NCI-H1105 treated with DMSO at 0.1 percent for 48 hours (cell line): ENCODE results near the gene HASPIN.
A peak's percentile ranks its signal among the peaks of the same experiment; 100 is the strongest.

Source experiments
- DNase-seq: peaks from one replicate; lab custom pipeline; 2025; lab: John Stamatoyannopoulos, UW

The HASPIN gene

DNA sequence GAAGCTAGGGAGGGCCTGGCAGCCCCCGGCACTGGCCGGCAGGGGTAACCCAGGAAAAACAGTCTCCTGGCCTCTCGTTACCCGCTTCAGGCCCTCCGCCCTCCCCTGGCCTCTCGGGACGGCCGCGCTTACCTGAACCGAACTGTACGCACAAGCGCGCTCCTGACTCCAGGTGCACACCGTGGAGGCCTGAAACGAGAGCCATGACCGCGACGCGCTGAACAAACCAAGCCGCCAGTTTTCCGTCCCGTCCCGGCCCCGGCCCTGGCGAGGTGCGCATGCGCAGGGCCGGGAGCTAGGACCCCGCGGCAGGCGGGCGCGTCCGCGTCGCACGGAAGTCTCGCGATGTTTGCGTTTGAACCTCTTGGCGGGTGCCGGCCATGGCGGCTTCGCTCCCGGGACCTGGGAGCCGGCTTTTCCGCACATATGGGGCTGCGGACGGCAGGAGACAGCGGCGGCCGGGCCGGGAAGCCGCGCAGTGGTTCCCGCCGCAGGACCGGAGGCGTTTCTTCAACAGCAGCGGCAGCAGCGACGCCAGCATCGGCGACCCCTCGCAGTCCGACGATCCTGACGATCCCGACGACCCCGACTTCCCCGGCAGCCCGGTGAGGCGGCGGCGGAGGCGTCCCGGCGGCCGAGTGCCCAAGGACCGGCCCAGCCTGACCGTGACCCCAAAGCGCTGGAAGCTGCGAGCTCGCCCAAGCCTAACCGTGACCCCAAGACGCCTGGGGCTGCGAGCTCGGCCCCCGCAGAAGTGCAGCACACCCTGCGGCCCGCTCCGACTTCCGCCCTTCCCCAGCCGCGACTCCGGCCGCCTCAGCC is at the start of gene HASPIN:
TSS of gene HASPIN (plus strand) at position 348 of the 822 bp plus-strand sequence. CDS start at position 381, 33 bp downstream.
- DNase-seq: peak; percentile 54

DNA sequence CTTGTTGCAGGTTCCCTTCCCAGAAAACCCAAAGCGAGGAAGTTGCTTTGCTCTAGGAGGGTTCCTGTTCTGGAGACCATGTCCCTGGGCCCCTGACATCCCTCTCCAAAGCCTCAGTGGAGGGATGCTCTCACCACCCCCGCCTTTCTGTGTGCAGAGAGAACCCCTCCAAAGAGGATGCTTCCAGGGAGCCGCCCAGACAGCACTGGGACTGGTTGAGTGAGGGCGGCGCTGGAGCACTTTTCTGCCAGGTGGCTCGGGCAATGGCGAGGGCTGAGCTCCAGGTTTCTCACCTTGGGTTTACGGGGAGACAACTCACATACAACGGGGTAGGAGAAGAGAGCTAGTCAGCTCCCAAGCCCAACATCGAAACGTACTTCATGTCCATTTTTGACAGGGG is 47.8 kb upstream of the HASPIN start:
- DNase-seq: no peak

DNA sequence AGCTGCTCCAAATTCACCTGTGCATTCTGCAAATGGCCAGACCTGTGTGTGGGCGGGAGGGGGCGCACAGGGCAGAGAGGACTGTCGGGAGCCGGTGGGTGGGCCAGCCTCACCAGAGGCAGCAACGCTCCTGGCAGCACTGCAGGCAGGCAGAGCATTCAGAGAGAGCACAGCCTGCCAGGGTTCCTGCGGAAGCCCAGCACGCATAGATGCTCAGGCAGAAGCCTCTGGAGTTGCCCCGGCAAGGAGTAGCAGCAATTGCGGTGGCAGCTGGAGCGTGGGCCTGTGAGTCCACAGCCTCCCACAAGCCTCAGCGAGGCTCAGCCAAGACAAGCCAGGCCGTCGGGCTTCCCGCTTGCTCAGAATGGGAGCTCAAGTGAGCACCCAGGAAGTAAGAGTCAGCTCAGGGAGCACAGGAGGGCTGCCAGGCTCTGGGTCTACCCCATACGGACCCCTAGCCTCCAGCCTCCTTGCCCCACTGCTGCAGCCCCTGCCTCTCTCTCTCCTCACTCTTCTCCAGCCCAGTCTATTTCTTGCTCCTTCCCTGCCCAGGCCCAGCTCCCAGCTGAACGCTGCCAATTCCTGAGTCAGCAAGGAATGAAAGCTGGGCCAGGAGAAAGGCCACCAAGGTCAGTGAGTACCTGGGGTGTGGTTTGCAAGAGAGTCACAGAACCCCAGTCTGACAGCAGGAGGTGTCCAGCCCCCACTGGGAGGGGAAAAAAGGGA is 45.4 kb upstream of the HASPIN start:
- DNase-seq: no peak

DNA sequence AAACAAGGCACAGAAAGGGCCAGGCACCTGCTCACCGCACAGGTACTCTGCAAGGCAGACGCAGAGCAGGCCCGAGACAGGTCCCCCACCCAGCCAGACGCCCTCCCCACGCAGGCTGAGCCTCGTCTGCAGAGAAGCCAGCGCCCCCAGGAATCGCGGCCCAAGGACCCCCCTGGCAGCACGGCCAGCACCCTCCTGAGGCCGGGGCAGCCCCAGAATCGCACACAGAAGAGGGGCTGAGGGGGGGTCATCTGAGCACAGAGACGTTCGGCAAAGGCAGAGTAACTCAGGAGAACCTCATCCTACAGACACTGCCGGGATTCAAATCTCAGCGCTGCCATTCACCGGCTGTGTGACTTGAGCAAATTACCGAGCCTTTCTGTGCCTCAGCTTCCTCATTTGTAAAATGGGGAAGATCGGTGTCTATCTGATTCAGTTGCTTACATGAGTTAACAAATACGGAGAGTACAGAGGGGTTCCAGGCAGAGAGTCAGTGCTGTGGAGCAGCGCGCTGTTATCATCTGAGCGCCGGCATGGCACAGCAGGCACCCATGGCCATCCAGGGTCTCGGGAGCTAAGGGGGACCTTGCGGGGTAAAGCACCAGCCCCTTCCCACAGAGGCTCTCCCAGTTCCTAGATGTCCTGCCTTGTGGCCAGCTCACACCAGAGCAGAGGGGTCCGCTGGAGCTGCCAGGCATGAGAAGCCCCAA is 44.7 kb upstream of the HASPIN start:
- no peak for DNase-seq

DNA sequence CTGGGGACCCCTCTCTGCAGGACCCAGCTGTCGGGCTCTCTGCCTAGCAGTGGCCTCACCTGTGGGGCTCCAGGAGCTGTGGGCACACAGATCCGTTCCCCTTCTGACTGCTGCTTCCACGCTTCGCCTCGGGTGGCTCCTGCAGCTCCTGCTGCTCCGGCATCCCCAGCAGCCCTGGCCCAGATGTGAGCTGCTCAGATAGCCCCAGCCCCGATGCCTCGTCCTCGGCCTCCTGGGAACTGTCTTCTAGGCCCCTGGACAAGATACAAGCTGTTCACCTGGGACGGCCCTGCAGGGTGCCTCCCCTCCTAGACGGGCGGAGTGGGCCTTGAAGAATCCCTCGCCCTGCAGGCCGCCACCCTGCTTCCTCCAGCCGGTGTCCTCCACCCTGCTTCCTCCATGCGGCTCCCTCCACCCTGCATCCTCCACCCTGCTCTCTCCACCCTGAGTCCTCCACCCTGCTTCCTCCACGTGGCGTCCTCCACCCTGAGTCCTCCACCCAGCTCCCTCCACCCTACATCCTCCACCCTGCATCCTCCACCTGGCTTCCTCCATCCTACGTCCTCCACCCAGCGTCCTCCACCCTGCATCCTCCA is 44.1 kb upstream of the HASPIN start:
- DNase-seq: no peak

DNA sequence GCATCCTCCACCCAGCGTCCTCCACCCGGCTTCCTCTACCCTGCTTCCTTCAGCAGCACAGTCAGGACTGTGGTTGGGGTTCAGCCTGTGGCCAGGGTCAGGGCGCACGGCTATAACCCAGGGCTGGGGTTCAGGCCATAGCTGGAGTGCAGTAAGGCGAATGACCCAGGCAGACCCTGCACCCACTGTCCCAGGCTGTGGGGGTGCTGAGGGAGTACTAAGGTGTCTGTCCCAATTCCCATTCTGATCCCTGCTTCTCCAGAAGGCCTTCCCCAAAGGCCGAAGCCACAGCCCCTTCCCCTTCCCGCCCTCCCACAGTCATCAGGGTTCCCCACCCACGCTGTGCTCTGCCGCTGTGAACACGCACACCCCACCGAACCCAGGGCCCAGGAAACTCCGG is 42.6 kb upstream of the HASPIN start:
- no peak for DNase-seq

DNA sequence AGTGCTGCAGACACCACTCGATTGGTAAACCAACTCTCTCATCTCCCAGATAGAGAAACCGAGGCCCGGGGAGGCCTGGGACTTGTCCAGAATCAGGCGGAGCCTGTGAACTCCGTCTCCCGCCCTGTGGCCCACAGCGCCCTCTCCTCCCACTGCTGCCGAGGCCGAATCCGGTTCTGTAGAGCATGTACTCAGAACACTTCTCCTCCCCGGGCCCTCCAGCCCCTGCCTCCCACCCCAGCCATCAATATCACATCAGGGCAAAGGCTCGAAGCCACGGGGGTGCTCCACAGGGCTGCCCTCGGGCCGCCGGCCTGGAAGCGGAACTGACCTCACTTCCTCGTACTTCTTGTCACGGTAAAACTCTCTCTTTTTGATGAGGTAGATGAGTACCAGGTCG is 42.1 kb upstream of the HASPIN start:
- DNase-seq: no peak

DNA sequence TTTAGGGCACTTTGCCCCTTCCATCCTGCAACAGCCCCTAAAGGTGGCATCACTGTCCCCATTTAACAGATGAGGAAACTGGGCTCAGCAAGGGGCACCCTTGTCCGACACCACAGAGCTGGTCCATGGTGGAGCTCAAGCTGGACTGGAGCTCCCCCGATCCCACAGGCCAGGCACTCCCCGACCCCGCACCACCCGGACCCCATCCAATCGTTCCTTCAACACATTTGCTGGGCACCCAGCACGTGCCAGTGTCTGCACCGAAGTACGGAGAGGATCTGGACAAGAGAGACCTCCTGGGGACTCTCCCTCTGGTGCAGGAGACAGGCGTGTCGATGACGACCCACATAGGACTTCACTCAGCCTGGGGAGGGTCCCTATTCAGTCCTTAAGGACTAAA is 41.7 kb upstream of the HASPIN start:
- no peak for DNase-seq

DNA sequence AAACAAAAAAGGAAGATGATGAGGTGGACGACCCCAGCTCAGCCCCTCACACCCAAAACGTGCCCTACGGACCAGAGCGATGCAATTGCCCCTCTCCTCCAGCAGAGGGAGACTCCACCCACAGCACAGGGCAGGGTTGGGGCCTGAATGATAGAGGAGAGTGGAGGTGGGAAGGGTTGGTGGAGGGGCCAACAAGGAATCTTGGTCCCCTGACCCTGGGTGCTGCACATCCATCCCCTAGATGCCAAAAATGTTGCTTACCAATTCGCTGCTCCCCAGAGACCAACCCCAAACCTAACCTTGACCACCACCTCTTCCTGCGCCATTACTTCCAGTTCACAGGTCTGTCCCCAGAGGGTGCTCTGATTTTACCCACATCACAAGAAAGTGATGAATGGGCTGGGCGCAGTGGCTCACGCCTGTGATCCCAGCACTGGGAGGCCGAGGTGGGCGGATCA is 40.6 kb upstream of the HASPIN start:
- peak; percentile 7 for DNase-seq

DNA sequence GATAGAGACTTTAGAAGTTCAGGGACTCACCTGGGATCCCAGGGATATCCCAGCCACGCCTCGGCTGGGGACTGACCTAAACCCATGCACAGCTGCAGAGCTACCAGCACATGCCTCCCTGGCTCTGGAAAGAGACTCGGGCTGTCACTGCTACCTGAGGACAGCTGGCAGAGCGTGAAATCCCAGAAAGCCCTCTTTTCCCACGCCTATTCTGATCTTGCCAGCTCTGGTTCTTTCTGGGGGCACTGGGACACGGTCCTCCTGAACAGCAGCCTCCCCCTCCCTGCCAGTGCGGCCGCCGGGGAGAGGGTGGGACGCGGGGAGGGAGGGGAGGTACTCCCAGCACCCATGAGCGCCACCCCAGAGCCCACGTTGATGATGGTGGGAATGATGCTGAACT is 38.5 kb upstream of the HASPIN start:
- DNase-seq: no peak

DNA sequence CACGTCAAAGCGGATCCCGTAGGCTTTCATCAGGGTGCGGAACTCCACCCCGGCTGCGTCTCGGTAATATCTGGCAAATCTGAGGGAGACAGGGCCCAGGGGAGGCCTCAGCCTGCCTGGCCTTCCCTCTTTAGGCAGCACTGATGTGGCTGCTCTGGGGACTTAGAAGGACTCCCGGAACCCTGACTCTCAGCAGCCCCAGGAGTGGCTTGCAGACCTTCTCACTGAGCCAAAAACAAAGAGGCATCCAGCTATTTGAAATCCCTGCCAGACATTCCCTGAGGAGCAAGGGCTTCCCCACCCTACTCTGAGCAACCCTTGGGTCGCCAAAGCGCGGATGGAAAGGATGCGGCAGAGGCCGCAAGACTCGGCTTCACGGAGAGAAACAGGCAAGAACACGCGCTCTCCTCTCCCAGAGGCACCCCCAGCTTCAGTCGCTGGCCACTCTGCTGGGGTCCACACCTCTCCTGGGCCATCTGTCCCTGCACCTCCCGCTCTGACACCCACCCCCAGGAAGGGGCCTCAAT is 35.6 kb upstream of the HASPIN start:
- DNase-seq: no peak

DNA sequence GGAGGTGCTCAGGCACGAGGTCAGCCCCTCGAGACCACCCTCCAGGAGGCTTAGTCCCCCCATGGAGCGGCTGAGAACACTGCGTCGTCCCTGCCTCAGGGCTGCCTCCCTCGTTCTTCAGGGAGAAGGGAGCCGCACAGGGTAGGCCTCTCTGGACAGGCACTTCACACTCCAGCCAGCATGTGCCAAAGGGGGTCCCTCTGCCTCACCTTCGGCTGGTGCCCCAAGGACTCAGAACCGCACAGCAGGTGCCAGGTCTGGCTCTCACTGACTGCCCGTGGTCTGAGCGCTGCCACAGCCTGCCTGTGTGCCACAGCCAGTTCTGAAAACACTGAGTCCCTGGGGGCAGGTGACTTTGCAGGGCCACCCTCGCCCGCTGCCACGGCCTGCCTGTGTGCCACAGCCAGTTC is 34.8 kb upstream of the HASPIN start:
- DNase-seq: no peak

DNA sequence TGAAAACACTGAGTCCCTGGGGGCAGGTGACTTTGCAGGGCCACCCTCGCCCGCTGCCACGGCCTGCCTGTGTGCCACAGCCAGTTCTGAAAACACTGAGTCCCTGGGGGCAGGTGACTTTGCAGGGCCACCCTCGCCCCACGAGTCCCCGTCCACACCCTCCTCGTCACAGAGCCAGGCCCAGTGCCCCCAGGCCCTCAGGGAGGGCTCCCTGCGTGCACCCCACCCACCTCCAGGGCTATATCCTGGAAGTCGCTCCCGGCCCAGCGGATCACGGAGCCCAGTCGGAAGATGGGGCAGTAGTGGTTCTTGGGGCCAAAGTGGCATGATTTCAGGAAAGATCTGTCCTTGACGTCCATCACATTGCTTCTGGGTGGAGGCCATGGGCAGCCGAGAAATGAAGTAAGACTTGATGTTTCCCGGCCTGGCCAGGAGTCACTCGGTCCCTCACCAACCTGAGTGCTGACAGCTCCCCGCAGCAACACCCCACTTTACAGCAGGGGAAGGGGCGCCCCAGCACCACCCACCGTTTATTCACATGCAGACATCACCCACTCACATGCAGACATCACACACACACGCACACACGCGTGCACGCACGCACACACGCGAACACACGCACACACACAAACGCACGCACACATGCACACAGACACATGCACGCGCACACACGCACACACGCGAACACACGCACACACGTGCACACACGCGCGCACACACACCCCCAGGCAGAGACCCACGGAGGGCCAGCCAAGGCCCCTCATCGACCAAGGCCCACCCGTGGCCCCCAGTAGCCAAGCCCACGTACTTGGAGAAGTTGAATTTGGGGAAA is 34.2 kb upstream of the HASPIN start:
- no peak for DNase-seq

DNA sequence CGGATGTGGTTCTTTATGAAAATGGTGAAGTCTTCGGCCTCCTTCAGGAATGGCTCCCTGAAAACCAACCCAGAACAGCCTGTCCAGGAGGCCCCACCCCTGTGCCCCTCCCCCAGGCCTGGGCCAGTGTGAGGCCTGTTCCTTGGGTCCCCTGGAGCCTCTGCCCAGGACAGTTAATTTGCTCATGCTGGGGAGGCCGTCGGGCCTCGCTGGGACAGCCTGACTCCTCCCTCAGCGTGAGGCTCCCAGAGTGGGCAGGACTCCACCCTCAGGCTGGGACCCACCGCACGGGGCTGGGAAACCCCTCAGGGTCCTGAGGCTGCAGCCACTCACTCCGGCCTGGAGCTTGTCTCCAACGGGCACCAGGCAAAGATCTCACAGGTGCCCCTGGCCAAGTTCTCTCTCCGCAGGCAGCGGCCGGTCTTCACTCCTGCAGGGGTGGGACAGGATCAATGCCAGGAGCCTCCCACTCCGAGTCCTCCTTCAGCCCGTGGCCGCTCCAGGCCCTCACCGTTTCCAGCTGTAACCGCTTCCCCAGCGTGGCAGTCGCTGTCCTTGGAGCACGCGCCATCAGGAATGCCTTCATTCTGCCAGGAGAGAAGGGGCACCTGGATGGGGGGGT is 33.5 kb upstream of the HASPIN start:
- no peak for DNase-seq

DNA sequence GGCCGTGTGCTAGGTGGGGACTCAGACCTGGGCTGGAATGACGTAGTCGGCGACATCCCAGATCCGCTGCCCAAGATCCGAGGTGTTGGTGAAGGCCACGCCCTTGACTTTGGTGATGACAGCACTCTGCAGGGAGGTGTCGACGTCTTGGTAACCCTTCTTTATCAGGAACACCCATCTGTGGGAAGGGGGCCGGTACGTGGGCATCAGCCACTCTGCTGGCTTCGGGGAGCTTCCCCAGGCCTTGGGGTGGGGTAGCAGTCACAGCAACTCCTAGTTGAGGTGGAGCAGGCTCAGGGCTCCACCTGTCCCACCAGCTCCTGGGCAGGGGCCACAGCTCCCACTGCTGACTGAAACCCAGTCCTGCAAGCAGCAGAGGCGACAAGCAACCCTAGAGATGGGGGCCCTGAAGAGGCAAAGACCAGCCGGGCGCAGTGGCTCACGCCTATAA is 32.1 kb upstream of the HASPIN start:
- no peak for DNase-seq

DNA sequence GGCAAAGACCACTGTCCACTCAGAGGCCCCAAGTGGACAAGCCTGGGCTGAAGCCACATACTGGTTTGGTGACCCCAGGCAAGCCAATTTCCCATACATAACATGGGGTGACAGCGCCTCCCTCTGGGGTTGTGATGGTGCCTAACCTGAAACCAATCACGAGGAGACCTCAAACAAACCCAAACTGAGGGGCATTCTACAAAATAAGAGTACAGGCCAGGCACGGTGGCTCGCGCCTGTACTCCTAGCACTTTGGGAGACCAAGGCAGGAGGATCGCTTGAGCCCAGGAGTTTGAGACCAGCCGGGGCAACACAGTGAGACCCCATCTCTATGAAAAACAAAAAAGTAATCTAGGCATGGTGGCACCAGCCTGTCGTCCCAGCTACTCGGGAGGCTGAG is 31.4 kb upstream of the HASPIN start:
- DNase-seq: no peak

DNA sequence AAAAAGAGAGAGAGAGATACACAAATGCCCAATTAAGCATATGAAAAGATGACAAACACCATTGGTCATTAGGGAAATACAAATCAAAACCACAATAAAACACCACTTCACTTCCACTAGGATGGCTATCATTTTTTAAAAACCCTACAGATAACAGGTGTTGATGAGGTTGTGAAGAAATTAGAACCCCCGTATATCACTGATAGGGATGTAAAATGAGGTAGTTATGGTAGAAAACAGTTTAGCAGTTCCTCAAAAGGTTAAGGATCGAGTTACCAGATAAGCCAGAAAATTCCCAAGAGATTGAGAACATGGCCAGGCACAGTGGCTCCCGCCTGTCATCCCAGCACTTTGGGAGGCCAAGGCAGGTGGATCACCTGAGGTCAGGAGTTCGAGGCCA is 30.6 kb upstream of the HASPIN start:
- no peak for DNase-seq

DNA sequence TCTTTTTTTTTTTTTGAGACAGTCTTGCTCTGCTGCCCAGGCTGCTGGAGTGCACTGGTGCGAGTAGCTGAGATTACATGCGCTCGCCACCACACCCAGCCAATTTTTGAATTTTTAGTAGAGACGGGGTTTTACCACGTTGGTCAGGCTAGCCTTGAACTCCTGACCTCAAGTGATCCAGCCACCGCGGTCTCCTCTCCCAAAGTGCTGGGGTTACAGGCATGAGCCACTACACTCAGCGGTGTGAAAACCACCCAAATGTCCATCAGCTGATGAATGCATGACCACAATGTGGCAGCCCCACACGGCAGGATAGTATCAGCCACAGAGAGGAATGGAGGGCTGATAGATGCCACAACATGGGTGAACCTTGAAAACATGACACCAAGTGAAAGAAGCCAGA is 29.9 kb upstream of the HASPIN start:
- DNase-seq: no peak

DNA sequence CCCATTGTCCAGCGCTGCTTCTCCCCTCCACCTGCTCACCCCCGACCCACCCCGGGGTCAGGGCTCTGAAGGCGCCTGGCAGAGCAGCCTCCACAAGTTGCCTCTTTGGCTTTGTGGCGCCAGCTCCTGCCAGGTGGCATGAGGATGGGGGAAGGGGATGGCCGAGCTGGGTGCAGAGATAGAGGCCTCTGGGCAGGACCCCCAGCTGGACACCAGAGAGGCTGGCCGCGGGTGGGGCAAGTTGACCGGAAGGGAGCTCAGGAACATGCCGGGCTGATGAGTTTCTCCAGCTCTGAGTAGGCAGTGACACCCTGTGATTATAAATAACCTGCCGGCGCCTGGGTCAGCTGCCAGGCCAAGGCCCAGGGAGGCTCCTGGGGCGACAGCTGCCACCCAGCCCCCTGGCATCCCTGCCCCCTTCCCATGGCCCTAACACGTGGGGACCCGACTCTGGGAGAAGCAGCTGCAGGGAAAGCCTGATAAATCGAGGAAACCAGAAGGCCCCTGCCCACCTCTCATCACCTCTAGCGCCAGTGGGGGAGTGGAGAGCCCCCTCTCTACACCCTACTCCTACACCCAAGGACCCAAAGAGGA is 28.5 kb upstream of the HASPIN start:
- no peak for DNase-seq

DNA sequence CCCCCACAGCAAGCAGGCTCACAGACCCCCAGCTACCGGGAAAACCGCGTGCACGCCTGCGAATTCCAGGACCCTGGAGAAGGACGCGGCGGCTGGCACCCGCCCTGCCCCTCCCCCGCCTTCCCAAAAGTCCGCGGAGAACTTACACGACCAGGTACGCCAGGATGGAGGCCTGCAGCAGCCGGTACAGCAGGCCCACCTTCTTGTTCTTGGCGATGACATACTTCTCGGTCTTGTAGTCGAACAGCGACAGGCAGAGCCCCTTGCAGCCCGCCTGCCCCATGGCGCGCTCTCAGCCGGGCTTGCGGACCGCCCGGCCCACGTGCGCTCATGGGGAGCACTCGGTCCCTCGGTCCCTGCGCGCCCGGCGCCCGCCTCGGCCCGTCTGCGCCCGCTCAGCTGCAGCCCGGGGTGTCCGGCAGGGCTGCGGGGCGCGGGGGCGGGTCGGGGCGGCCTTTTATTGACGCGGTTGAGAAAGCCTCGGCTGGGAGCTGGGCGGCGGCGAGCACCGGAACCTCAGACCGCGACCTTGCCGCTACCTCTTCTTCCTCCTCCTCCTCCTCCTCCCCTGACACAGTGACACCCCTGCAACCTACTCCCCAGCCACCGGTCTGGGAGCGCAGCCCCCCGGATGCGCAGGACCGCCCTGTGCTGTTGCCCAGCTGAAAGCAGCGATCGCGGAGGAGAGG is 27.8 kb upstream of the HASPIN start, which contains the start of gene P2RX5:
TSS of gene P2RX5 (minus strand) at position 433 of the 689 bp plus-strand sequence. CDS start at position 283, 150 bp downstream.
- no peak for DNase-seq
